Activated naive CD4-positive, alpha-beta T cell treated with anti-CD3 and anti-CD28 coated beads, Interleukin-2, amount 50 U/mL, for 72 hours (primary cell): Measurements from ENCODE around the gene SPRED2. TPM values are rescaled to one million over a fixed set of nuclear protein-coding genes. Genes with fewer than 3 reads are reported as not detected.

Experiments used
- ATAC-seq, 2 donors: fragments of 150-1000 bp; cut with Tn5 transposase; 2 replicates each; pipeline ENCODE4 v1.10.0; 2021; ENCODE audit warnings: mild to moderate bottlenecking in 2 of 2, moderate library complexity in 2 of 2
- DNase-seq, 2 donors: peaks; one replicate each; pipeline ENCODE4 v3.0.0; 2021 to 2022; ENCODE audit warnings: low spot score in 2 of 2
- H3K27ac Mint-ChIP-seq, 2 donors: one replicate each; pipeline ENCODE4 v1.8.0; 2022; ENCODE audit warnings: mild to moderate bottlenecking in 2 of 2, mixed read lengths in 2 of 2
- H3K36me3 Mint-ChIP-seq, 2 donors: one replicate each; pipeline ENCODE4 v1.8.0; 2022; ENCODE audit warnings: mixed read lengths in 2 of 2
- H3K9me3 Mint-ChIP-seq, 2 donors: one replicate each; pipeline ENCODE4 v1.8.0; 2022; ENCODE audit warnings: mixed read lengths in 2 of 2
- total RNA-seq, 2 donors: library from RNA; stranded (reverse); gene quantifications; one replicate each; pipeline ENCODE4 v1.2.3, GENCODE V29; 2022

Gene SPRED2
- total RNA-seq, 2 donors from 2014 or later: 3.5 to 8.3 TPM

DNA sequence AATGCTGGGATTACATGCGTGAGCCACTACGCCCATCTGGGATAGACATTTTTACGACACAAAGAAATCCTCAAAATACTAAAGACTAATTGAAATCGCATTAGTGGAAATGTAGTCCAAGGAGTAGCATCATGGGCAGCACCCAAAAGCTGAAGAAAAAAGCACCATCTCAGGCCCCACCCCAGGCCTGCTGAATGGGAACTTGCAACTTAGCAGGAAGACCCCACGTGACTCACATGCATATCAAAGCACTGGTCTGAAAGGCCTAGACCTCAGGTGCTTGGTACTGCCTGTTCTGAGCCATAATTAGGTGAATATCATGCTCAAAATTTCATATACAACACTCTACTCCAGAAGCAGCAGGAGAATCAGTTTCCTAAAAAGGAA, 28.9 kb downstream of the SPRED2 start:
- Mint-ChIP-seq H3K9me3 (no peaks in the 10 kb centered on the region), H3K36me3 (peaks cover 0 to 2% of the 10 kb centered on the region in 2 donors), H3K27ac (no peak overlapping the region)
- DNase-seq: no peak
- no peak for ATAC-seq

DNA sequence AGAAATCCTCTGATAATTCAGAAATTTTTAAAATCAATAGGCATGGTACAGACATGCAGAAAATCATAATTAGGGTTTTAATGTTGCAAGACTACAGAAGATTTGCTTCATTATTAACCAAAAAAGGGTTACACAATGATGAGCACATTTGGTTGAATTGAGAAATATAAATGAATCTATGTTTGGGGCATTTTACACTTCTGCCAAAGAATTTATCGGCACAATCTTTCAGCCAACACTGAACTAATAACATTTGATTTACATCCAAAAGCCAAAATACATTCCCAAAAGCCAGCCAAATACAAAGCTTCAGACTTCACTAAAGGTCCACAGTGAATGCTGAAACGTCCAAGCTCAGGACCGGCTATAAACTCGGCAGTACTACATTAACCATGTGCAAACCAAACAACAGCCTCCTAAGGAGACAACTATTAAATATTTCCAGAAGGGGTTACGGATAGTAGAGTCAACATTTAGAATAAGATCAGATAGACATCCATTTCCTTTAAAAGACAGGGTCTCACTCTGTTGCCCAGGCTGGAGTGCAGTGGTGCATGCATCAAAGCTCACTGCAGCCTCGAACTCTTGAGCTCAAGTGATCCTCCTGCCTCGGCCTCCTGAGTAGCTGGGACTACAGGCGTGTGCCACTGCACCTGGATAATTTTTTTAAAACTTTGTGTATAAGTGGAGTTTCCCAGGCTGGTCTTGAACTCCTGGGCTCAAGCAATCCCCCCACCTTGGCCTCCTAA, 29.4 kb downstream of the SPRED2 start:
- H3K27ac Mint-ChIP-seq: no peak overlapping the region
- H3K36me3 Mint-ChIP-seq: peaks cover 0 to 7% of the 10 kb centered on the region in 2 donors
- ATAC-seq (no peak), DNase-seq (no peak)
- H3K9me3 Mint-ChIP-seq: no peaks in the 10 kb centered on the region

DNA sequence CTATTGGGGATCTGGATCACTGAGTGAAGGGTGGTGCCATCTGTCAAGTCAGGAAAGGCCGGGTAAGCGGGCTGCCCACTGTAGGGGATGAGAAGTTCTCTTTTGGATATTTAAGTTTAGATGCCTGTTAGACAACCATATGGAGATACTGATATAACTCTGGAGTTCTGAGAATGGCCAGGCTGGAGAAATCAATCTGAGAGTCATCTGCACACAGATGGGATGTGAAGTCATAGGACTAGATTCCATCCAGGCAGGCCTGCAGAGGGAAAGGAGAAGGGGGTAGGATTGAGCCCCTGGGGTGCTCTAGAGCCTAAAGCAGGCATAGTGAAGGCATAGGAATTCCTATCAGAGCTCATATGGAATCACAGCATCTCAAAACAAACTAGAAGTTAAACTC, 30.1 kb downstream of the SPRED2 start:
- H3K9me3 Mint-ChIP-seq: no peaks in the 10 kb centered on the region
- H3K27ac Mint-ChIP-seq: no peak overlapping the region
- ATAC-seq (no peak), DNase-seq (no peak)
- peaks cover 0 to 7% of the 10 kb centered on the region in 2 donors for H3K36me3 Mint-ChIP-seq

DNA sequence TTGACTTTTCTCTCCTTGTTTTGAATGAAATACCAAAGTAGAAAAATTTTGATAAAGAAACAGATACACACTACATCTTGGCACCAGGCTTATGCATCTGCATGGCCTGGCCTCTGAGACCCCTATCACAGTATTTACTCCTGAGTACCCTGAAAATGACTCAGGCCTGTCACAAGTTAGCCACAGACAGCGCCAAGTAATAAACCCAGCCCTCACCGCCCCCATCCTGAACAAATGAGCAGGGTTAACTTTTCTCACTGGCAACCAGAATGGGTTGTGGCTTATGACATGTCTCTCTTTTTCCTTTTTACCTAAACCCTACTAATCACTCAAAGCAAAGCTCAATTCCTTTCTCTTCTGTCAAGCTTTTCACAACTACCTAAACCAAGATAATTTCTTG, 35.3 kb downstream of the SPRED2 start:
- Mint-ChIP-seq H3K36me3 (peaks cover 0 to 7% of the 10 kb centered on the region in 2 donors), H3K27ac (peak overlapping the region in 1 of 2 donors; percentile 8), H3K9me3 (no peaks in the 10 kb centered on the region)
- DNase-seq (peak in 1 of 2 donors; percentile 21), ATAC-seq (peak; percentile 93 to 95)

DNA sequence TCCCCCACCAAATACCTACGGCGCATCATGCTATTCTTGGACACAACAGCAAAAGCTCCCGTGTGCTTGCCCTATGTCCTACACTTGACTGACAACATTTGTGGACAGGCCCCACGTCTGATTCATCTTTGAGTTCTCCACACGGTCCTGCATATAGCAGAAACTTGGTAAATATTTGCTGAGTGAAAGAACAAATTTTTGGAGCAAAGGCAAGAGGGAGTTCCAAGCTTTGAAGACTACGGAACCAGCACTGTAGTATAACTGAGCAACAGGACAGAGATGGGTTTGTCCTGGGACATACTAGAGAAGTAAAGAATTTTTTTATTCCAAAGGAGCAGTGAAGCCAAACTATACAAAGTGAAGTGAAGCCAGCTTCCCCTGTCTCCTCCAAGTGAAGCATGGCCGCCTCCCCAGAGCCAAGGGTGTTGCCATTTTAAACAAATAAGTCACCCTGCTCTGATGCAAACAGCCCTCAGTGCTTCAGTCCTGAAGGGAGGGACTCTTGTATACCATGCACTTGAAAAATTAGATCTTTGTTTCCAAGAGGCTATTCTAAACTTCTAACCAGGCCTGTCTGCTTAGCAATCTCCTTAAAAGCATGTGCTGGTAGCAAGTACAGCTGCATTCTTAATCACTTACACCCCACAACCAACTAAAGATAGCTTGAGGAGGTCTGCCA, 35.9 kb downstream of the SPRED2 start:
- H3K9me3 Mint-ChIP-seq: no peaks in the 10 kb centered on the region
- no peak for DNase-seq
- peaks cover 0 to 7% of the 10 kb centered on the region in 2 donors for H3K36me3 Mint-ChIP-seq
- peak overlapping the region in 1 of 2 donors; percentile 1 for H3K27ac Mint-ChIP-seq
- ATAC-seq: no peak

DNA sequence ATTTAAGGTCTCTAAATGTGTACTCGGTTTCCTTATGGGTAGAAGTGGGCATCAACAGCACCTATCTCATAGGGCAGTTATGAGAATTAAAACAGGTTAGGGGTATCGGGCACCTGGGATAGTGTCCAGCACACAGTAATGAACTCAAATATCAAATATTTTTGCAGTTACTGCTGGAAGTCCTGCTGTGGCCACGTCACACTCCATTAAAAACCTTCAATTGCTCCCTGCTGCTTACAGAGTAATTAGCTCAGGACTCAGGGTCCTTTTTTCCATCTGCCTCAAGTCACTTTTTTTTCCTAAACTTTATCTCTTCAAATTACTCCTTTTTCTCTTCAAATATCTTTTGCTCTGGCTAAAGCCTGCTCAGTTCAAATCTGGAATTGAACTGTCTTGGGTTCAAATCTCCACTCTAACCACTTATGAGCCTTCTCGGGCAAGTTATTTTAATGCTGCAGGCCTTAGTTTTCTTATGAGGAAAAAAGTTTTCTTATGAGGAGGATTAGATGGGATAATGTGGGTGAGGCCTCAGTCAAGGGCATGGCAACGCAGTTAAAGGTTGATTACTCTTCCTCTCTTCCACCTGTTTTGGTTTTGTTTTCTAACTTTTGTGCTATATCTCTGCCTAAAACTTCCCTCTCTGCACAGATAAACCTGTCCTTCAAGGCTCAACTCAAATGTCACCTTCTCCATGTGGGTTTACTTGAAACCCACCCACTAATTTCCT, 36.6 kb downstream of the SPRED2 start:
- H3K36me3 Mint-ChIP-seq: peaks cover 0 to 7% of the 10 kb centered on the region in 2 donors
- H3K9me3 Mint-ChIP-seq: no peaks in the 10 kb centered on the region
- DNase-seq (no peak), ATAC-seq (no peak)
- H3K27ac Mint-ChIP-seq: peak overlapping the region in 1 of 2 donors; percentile 1

DNA sequence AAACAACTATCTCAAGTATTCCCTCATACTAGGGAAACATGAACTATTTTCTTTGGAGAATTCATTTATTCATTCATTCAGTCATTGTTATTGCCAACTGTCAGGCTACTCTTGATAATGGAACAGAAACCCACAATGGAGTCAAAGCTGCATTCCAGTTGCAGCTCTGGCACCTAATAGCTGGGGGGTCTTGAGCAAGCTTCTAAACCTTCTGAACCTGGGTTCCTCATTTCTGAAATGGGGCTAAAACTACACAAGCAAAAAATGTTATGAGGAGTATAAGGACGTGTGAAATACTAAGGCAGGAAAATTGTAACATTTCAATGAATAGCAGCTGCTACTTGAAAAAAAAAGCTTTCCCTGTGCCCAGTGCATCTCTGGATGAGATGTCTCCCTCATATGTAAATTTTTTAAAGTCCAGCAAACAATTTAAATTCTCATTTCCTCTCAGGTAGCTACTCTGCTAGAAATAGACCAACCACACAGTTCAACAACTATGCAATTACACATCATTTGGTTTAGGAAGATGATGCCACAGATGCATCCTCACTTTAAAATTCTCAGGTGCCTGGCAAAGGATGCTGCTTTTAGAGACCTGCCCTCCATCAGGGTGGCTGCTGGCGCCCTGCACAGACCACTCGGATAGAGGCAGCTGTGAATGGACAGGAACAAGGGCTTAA, 38.5 kb downstream of the SPRED2 start:
- no peaks in the 10 kb centered on the region for H3K9me3 Mint-ChIP-seq
- no peak for DNase-seq
- no peak for ATAC-seq
- H3K27ac Mint-ChIP-seq: no peak overlapping the region
- peaks cover 0 to 7% of the 10 kb centered on the region in 2 donors for H3K36me3 Mint-ChIP-seq

DNA sequence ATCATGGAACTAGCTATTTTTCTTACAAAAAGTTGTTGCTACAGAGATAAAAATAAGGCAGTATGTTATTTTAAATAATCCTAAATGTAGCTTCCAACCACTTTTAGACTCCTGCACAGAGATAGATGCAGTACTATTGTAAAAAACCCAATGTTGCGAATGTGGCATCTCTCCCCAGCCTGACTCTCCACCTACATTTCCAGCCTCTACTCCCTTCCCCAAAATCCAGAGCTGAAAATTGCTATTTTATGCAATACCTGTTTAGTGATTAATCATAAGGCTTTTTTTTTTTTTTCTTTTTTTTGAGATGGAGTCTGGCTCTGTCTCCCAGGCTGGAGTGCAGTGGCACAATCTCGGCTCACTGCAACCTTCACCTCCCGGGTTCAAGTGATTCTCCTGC, 39.4 kb downstream of the SPRED2 start:
- ATAC-seq (no peak), DNase-seq (no peak)
- H3K9me3 Mint-ChIP-seq: no peaks in the 10 kb centered on the region
- peaks cover 0 to under 1% of the 10 kb centered on the region in 2 donors for H3K36me3 Mint-ChIP-seq
- no peak overlapping the region for H3K27ac Mint-ChIP-seq

DNA sequence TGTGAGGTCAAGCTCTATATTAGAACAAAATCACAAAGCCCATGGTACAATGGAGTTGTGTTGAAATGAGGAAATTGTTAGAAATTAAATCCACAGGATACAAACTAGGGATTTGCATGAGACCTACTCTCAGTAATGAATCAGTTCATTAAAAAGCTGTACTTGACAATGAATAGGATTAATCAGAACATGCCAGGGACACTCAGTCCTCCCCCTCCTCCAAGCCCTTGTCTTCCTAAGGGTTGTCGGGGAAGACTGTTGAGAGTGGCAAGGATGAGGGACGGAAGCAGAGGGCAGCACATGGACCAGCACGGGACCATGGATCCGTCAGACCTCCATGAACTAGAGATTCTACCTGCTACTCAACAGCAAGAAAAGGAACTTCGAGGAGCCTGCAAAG, 39.8 kb downstream of the SPRED2 start:
- DNase-seq: no peak
- ATAC-seq: no peak
- Mint-ChIP-seq H3K36me3 (no peaks in the 10 kb centered on the region), H3K9me3 (no peaks in the 10 kb centered on the region), H3K27ac (no peak overlapping the region)

DNA sequence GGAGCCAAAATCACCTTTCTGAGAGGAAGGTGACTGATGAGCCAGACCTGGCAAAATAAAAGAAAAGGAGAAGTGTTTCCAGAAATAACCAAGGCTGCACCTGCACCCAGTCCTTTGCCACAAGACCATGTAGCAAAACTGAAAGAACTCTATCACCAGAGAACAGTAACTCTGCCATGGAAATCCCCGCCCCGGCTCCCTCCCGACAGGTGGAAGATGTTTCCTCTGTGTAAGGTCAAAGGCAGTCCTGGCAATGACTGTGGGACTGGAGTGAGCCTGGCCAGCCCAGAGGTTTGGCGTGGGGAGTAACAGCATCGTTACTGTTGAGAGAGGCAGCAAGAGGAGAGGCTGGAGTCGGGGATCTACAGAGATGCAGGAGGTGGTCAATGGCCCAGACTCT, 42.3 kb downstream of the SPRED2 start:
- Mint-ChIP-seq H3K27ac (no peak overlapping the region), H3K9me3 (no peaks in the 10 kb centered on the region), H3K36me3 (no peaks in the 10 kb centered on the region)
- DNase-seq (peak in 1 of 2 donors; percentile 27), ATAC-seq (peak; percentile 84 to 90)

DNA sequence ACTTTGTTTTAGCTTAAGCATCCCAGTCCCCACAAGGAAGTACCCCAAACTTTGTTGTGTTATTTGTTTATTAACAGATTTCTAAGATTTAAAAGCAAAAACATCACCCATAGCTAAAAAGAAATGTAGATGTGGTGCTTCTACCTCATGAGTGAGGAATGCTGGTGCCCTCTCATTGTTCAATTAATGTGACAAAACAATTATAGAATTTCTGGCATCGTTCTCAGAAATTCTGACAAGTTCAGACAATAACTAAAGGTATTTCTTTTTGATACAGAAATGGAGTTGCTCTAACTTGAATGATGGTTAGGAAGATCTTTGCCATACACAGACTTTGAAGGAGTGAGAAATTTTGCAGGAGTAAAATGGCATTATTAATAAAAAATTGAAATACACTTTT, 42.9 kb downstream of the SPRED2 start:
- no peak for DNase-seq
- ATAC-seq: no peak
- Mint-ChIP-seq H3K36me3 (no peaks in the 10 kb centered on the region), H3K27ac (no peak overlapping the region), H3K9me3 (no peaks in the 10 kb centered on the region)

DNA sequence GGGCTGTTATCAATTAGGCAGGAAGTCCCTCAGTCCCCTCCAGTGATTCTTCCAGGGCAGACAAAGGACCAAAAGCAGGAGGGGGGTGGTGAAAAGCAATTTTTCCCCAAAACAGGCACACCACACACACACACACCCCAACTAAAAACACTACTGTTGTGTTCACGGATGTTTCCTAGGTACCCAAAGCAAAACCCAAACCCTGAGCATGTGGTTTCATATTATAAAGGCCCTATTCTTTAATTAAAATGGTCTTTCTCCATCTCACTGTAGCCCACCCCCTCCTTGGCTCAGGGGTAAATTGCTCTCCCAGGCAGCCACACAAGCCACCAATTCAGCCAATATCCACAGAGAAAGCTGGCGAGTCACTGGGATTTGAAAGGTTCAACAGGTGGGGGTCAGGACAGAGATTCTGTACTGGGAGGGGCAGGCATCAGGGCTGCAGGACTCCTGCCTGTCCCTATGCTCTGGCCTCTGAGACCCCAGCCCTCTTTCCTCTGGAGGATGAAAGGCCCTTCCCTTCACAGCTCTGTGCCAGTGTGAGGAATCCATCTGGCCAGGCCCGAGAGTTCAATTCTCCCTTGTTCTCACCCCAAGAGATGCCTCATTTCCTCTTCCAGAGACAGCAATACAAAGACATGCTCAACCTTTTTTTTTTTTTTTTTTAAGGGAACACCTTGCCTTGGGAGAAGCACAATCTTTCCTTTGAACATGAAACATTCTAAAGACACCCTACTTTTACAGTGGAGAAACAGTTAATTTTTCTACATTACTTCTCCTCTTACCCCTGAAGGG, 43.6 kb downstream of the SPRED2 start:
- Mint-ChIP-seq H3K36me3 (no peaks in the 10 kb centered on the region), H3K9me3 (no peaks in the 10 kb centered on the region), H3K27ac (no peak overlapping the region)
- ATAC-seq (no peak), DNase-seq (no peak)

DNA sequence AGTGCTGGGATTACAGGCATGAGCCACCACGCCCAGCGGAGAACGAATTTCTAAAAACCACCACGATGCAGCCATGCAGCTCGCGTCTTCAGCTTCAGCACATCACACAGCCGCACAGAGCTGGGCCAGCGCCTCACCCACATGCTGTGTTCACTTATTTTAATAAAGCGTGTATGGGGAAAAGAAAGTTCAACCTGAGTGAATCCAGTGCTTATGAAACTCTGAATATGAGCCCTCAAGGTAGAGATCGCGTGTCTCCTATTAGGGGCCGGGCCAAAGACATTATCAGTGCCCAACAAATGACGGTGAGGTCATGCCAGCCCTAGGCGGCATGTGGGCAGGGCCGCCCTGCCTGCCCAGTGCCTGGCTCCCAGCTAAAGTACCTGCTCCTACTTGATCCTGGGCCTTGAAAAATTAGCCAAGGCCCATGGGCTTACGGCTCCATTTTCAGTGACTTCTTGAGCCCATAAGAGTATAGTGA, 44.3 kb downstream of the SPRED2 start:
- ATAC-seq: no peak
- H3K36me3 Mint-ChIP-seq: no peaks in the 10 kb centered on the region
- no peak overlapping the region for H3K27ac Mint-ChIP-seq
- DNase-seq: no peak
- H3K9me3 Mint-ChIP-seq: no peaks in the 10 kb centered on the region

DNA sequence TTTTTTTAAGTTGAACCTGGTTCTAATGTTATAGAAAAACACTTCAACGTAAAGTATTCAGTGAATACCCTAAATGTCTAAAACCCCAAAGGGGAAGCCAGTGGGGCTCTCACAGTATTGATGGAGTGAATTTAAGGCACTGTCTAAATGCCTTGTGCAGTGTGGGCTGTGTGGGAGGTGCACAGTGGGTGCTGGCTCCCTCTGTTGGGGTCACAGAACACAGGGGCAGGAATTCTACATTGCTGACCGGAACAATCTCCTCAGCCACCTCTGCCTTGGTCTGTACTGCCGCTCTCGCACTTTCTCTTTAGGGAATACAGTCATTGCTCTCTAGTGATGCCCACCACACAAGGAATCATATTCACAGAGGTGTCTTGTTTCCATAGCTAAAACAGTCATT, 45.4 kb downstream of the SPRED2 start:
- Mint-ChIP-seq H3K9me3 (no peaks in the 10 kb centered on the region), H3K27ac (no peak overlapping the region), H3K36me3 (no peaks in the 10 kb centered on the region)
- ATAC-seq (no peak), DNase-seq (no peak)

DNA sequence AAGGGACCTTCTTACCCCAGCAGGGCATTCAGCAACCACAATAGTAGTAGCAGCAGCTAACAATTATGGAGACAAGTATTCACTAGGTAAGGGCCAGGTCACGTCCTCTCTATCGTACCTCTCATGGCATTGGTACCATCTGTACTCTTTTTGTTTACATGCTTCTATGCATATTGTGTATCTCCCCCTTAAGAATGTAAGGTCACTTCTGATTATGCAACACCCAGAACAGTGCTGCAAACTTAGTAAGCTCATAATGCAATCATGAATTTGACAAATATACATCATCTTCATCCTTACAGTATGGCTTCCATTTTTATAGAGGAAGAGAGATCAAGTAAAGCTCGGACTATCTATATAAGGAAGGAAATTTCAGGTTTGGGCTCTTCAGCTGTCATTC, 46.1 kb downstream of the SPRED2 start:
- no peaks in the 10 kb centered on the region for H3K9me3 Mint-ChIP-seq
- H3K36me3 Mint-ChIP-seq: no peaks in the 10 kb centered on the region
- ATAC-seq (no peak), DNase-seq (no peak)
- H3K27ac Mint-ChIP-seq: no peak overlapping the region
